HG03457 (cell line): ENCODE results near the gene NSG2.

Experiments
- ATAC-seq: cut with Tn5 transposase; IDR thresholded peaks from one replicate; pipeline ENCODE4 v1.9.1; 2021; ENCODE audit warnings: moderate number of reproducible peaks; ENCODE audit not compliant: unreplicated experiment

NSG2 gene

GRCh38 chr5:174149426-174149825 lies 103.9 kb downstream of the NSG2 start:
- ATAC-seq, result no peak

DNA sequence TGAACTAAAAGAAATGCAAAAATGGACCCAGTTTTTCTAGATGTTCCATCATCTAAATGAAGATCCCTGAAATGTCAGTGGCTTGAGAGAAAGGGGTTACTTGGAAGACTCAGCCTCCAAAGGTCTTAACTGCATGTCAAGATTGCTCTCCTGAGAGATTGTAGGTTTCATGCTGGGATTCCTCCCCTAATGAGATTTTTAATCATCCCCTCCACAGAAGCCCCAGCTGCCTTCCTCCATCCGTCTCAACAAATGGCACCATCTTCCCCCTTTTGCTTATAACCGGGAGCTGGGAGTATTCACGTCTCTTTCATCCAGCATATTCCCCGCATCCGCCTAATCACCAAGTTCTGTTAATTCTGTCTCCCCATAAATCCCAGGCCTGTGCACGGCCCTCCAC lies 104.5 kb downstream of the NSG2 start:
- no peak for ATAC-seq

DNA sequence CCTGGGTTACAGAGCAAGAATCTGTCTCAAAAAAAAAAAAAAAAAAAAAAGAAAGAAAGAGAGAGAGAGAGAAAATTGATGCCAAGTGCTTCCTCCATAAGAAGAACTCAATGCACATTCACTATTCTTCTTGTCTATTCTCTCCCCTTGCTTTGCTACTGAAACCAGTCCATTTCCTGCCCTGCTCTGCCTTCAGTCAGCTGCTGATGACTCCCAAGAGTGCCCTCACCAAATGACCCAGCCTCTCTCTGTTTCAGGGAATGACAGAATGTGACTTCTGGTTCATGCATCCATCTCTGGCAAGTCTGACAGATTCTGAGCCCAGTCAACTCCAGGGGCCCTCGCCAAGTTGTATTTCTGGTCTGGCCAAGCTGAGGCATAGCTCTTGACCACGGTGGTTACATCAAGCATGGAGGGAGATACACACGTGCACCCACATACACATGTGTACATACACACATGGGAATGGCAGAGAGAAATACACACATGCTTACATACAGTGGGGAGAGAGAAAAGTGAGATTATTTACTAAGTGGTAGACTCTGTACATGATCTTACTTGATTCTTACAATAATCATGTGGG lies 106.2 kb downstream of the NSG2 start:
- no peak for ATAC-seq

GRCh38 chr5:174154559-174154958 lies 109.1 kb downstream of the NSG2 start:
- no peak for ATAC-seq

GRCh38 chr5:174155281-174155680 lies 109.8 kb downstream of the NSG2 start:
- ATAC-seq, result no peak

DNA sequence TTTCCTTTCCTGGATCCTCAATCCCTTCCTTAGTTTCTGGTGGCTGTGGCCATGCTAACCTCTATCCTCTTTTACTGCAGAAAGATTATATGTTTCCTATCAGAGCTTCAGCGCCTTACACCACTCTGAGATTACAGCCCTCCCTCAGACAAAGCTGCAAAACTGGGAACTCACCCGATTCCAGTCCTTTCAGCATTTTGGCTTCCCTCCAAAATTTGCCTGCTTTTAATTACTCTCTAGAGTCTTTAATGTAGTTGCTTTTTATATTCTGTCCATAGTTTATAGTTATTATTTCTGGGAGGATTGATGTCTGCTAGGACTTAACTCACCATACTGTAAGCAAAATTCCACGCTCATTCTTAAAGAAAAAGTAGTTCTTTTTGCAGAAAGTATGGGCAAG lies 110.2 kb downstream of the NSG2 start:
- no peak for ATAC-seq

DNA sequence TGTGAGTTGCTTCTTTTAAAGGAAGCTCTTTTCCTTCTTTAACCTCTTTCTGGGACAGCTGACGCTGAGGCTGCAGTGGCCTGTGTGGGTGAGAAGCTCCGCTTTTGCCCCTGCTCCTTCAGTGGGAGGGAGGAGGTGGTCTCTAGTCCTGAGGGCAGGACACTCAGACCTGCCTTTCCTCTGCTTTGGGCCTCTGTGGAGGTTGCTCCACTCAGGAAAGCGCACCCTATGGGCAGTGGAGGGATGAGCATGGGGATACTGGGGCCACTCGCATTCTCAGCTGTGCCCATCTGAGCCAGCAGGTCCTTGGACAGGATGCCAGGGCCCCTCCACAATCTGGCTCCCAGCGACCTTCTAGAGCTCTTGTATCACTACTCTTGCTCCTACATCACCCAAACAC lies 111.5 kb downstream of the NSG2 start:
- no peak for ATAC-seq
